NCI-H2029 treated with DMSO at 0.1 percent for 48 hours (cell line): ENCODE measurements around the gene CACNA1C.

Source experiments
- DNase-seq: peaks from one replicate; lab custom pipeline; 2025; lab: John Stamatoyannopoulos, UW

Gene CACNA1C

GRCh38 chr12:2322554-2323120 is 269.9 kb downstream of the CACNA1C start:
- DNase-seq = peak; percentile 94

- peak; percentile 22 for DNase-seq
Measured at GRCh38 chr12:2323532-2324255, 270.9 kb downstream of the CACNA1C start.

- DNase-seq = peak; percentile 92
Measured at GRCh38 chr12:2324387-2324786, 271.6 kb downstream of the CACNA1C start.

- DNase-seq = no peak
Measured at GRCh38 chr12:2325519-2325918, 272.7 kb downstream of the CACNA1C start.

GRCh38 chr12:2326470-2326869 is 273.7 kb downstream of the CACNA1C start:
- DNase-seq = no peak

GRCh38 chr12:2328661-2329060 is 275.9 kb downstream of the CACNA1C start:
- no peak for DNase-seq

GRCh38 chr12:2329661-2330210 is 276.9 kb downstream of the CACNA1C start:
- no peak for DNase-seq

- no peak for DNase-seq
Measured at GRCh38 chr12:2332236-2332635, 279.4 kb downstream of the CACNA1C start.

- DNase-seq = no peak
Measured at GRCh38 chr12:2332947-2333346, 280.2 kb downstream of the CACNA1C start.

- no peak for DNase-seq
Measured at GRCh38 chr12:2333491-2334195, 280.9 kb downstream of the CACNA1C start.

- DNase-seq = no peak
Measured at GRCh38 chr12:2334271-2334670, 281.5 kb downstream of the CACNA1C start.

- no peak for DNase-seq
Measured at GRCh38 chr12:2334689-2335088, 281.9 kb downstream of the CACNA1C start.

GRCh38 chr12:2335109-2335508 is 282.3 kb downstream of the CACNA1C start:
- DNase-seq = no peak

- DNase-seq = no peak
Measured at GRCh38 chr12:2335513-2335912, 282.7 kb downstream of the CACNA1C start.

- DNase-seq = no peak
Measured at GRCh38 chr12:2335916-2336315, 283.1 kb downstream of the CACNA1C start.

- DNase-seq = no peak
Measured at GRCh38 chr12:2336409-2336829, 283.6 kb downstream of the CACNA1C start.

GRCh38 chr12:2337031-2338010 is 284.5 kb downstream of the CACNA1C start:
- no peak for DNase-seq

- no peak for DNase-seq
Measured at GRCh38 chr12:2338381-2338780, 285.6 kb downstream of the CACNA1C start.

GRCh38 chr12:2338991-2339431 is 286.2 kb downstream of the CACNA1C start:
- DNase-seq = no peak

GRCh38 chr12:2341051-2341751 is 288.4 kb downstream of the CACNA1C start:
- DNase-seq = no peak

- DNase-seq = no peak
Measured at GRCh38 chr12:2341871-2342270, 289.1 kb downstream of the CACNA1C start.
